HG03045 (cell line): ENCODE measurements around the gene CDR2.
"Not testable (repeated sequence)": the region's sequence is repeated elsewhere in the genome, so short reads cannot be mapped to it uniquely, and the experiment has no call there.

Source experiments
- ATAC-seq: cut with Tn5 transposase; IDR thresholded peaks from one replicate; pipeline ENCODE4 v1.9.1; 2021; ENCODE audit warnings: mild to moderate bottlenecking, moderate library complexity; ENCODE audit not compliant: unreplicated experiment

The CDR2 gene

GRCh38 chr16:22374311-22375116 is at the start of gene CDR2:
Gene CDR2, minus strand, starts transcription at chr16:22374619. Its CDS starts 310 bp downstream, at chr16:22374309.
- ATAC-seq, result peak; percentile 89

GRCh38 chr16:22423716-22424115 is 49.3 kb upstream of the CDR2 start:
- ATAC-seq, result no peak

GRCh38 chr16:22421136-22421535 is 46.7 kb upstream of the CDR2 start:
- no peak for ATAC-seq

GRCh38 chr16:22420606-22421135 is 46.3 kb upstream of the CDR2 start:
- ATAC-seq, result no peak

GRCh38 chr16:22419908-22420307 is 45.5 kb upstream of the CDR2 start:
- no peak for ATAC-seq

- no peak for ATAC-seq
These were observed 44.4 kb upstream of the CDR2 start for GRCh38 chr16:22418826-22419225.

- not testable (repeated sequence) for ATAC-seq
These were observed 43.4 kb upstream of the CDR2 start for GRCh38 chr16:22417798-22418197.

- no peak for ATAC-seq
These were observed 42.6 kb upstream of the CDR2 start for GRCh38 chr16:22417019-22417418.

GRCh38 chr16:22413819-22414218 is 39.4 kb upstream of the CDR2 start:
- ATAC-seq, result no peak

GRCh38 chr16:22407486-22407885 is 33.1 kb upstream of the CDR2 start:
- no peak for ATAC-seq

GRCh38 chr16:22402191-22402590 is 27.8 kb upstream of the CDR2 start:
- no peak for ATAC-seq

- no peak for ATAC-seq
These were observed 26.5 kb upstream of the CDR2 start for GRCh38 chr16:22400900-22401299.

- no peak for ATAC-seq
These were observed 23.5 kb upstream of the CDR2 start for GRCh38 chr16:22397931-22398330.

- no peak for ATAC-seq
These were observed 23.0 kb upstream of the CDR2 start for GRCh38 chr16:22397464-22397863.

GRCh38 chr16:22395960-22396359 is 21.5 kb upstream of the CDR2 start:
- ATAC-seq, result no peak

- no peak for ATAC-seq
These were observed 19.7 kb upstream of the CDR2 start for GRCh38 chr16:22394121-22394520.

GRCh38 chr16:22388101-22388644 is 13.8 kb upstream of the CDR2 start:
- no peak for ATAC-seq

GRCh38 chr16:22386976-22387375 is 12.6 kb upstream of the CDR2 start:
- ATAC-seq, result no peak

GRCh38 chr16:22385196-22385595 is 10.8 kb upstream of the CDR2 start:
- no peak for ATAC-seq

GRCh38 chr16:22383827-22384226 is 9.4 kb upstream of the CDR2 start:
- no peak for ATAC-seq

- no peak for ATAC-seq
These were observed 7.0 kb upstream of the CDR2 start for GRCh38 chr16:22381392-22381791.

- no peak for ATAC-seq
These were observed 6.1 kb upstream of the CDR2 start for GRCh38 chr16:22380529-22380928.
